Activated CD8-positive, alpha-beta memory T cell treated with anti-CD3 and anti-CD28 coated beads for 24 hours (primary cell): ENCODE data around the gene HTT-AS.

Source experiments
- DNase-seq: peaks from one replicate; pipeline ENCODE4 v3.0.0-alpha.2; 2020

Gene HTT-AS

DNA sequence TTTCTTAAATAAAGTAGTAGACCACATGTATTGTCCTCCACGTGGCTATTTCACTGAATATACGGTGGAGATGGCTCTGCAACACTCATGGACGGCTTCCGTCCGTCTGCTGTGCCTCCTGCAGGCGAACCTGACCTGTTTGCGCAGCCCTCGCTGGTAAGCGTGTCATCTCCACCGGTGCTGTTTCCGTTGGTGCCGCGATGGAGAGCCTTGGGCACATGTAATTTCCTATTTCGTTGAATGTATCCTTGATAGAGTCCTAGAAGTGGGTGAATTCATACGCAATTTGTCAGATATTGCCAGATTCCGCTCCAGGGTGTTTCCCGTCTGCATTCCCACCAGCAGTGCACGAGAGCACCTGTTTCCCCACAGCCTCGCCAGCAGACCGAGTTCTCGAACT lies 48.5 kb downstream of the HTT-AS start:
- no peak for DNase-seq

DNA sequence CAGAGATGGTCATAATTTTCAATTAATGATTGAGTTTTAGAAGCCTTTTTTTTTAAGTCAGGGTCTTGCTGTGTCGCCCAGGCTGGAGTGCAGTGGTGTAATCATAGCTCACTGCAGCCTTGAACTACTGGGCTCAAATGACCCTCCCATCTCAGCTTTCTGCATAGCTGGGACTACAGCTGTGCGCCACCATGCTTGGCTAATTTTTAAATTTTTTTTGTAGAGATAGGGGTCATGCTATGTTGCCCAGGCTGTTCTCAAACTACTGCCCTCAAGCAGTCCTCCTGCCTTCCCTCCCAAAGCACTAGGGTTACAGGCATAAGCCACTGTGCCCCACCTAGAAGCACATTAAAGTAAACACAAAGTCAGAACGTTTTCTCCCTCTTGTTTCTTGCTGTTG lies 51.7 kb downstream of the HTT-AS start:
- no peak for DNase-seq

DNA sequence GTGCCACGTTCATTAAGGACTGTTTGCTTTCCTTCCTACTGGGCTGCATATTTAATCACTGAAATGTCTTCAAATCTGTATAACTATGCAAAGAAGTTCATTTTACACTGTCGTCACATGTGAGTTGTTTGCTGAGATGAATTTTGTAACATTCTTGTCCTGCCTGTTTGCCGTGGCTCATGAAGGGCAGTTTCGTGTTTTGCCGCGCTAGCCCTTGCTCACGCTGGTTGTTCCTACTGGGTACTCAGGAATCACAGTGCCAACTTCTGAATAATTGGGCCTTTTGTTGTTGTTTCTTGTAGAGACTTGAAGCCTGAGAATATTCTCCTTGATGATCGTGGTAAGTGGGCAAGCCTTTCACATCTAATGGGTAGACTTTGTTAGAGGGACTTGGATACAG lies 52.2 kb downstream of the HTT-AS start:
- DNase-seq = no peak

DNA sequence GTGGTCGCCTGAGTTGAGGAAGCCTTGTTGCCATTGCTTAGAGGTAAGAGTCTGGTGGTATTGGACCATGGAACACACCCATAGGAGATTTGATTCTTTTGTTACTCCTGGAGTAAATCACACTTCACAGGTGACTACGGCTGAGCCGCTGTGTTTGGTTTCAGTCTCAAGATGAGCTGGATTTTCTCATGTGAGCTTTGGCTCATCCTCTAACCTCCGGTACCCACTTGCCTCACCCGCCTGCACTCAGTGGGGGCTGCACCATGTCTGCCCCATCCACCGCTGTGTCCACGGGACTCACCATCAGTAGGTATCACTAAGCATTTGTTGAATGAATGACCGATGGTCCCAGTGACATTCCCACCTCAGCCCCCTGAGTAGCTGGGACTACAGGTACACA lies 52.7 kb downstream of the HTT-AS start:
- no peak for DNase-seq

DNA sequence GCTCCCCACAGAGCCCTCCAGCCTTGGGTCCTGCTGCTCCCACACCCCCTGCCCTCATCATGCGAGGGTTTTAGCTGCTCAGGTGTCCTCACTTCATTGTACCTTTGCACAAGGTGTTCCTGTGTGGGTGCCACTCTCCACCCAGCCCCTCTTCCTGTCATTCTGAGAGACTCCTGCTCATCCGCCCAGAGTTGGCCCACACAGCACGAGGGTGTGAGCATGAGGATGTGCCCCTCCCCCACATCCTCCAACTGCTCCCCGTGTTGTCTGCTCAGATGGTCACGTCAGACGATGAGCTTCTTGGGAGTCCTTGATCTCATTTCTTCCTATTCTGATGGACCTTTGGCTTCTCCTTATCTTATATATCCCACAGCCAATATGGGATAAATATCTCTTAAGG lies 53.2 kb downstream of the HTT-AS start:
- no peak for DNase-seq

DNA sequence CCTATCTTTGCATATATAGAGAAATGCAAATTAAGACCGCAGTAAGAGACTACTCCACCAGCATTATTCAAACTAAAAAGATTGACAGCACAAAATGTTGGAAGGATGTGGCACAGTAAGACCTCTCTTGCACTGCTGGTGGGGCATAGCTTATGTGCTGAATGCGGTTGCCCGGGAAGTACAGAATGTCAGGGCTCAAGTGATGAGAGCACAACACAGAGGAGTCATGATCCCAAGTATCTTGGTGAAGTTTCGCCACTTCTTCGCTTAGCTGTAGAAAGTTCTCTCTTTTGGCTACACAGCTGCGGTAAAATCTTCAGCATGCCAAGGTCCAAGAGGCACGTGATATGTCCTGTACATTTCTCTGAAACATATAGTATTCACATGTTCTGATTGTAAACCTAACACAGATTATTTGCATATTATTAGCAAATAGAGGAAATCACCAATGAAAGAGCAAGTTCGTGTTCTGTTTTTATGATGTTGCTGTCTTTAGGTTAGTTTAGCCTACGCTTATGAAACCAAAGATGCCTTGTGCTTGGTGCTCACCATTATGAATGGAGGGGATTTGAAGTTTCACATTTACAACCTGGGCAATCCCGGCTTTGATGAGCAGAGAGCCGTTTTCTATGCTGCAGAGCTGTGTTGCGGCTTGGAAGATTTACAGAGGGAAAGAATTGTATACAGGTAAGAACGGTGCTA lies 55.0 kb downstream of the HTT-AS start:
- DNase-seq = no peak

DNA sequence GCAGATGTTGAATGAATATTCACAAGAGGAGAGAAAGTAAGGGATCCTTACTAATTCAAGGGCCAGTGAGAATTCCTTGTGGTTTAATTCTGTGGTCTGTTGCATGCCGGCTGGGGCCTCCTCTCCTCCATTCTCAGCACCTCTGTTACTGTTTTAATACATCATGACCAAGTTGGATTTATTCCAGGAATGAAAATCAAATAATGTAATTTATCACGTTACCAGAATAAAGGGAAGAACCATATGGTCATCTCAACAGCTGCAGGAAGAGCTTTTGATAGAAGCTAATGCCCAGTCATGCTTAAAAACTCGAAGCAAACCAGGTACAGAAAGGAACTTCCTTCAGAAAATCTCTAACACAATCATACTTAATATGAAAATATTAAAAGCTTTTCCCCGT lies 56.8 kb downstream of the HTT-AS start:
- DNase-seq = no peak

DNA sequence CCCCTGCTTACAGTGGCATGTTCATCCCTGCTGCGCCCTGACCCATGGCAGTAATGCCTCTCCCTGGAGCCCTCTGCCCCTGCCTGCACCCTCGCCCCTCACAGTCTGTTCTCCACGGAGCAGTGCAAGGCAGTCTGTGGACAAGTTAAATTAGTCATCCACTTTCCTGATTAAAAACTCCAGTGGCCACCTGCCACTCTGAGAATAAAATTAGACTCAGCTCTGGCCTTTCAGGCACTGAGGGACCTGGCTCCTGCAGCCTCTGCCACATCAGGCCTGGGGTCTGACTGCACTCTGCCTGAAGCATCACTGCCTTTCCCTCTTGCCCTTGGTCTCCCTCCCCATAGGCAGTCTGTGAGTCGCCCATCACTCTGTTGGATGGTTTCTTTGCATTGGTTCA lies 57.4 kb downstream of the HTT-AS start:
- no peak for DNase-seq

DNA sequence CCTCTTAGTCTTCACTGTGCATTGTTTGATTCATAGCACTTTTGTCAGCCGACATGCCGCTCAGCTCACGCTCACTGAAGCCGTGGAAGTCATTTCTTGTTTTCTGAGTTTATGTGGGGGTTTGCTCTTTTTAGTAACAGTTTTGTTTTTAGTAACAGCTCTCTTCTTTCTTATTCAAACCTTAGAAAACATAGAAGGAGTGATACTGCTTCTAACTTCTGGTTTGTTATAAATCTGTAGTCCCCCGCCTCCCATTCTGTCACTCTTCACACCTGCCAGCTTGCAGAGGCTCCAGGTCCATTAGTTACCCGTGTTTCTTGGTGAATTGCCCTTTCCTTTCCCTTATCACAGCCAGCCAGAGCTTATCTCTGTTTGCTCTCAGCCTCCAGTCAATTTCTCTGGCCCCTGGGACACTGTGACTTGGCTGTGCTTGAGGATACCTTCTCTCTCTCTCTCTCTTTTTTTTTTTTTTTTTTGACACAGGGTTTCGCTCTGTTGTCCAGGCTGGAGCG lies 60.4 kb downstream of the HTT-AS start:
- no peak for DNase-seq
